Activated CD4-positive, alpha-beta T cell treated with anti-CD3 and anti-CD28 coated beads, Interleukin-2, amount 10 ng/mL, durations not matched to agents 7 days and 5 days (primary cell): ENCODE data around the gene CPA5. TPM values are rescaled to one million over a fixed set of nuclear protein-coding genes. Genes with fewer than 3 reads are reported as not detected.
A peak's percentile ranks its signal among the peaks of the same experiment; 100 is the strongest.

Source experiments
- CTCF ChIA-PET: fragments of 350-600 bp; sonication (Branson Sonifier 250); formaldehyde crosslinking; loops from one replicate; lab custom pipeline; 2021; ENCODE audit warnings: antibody characterized with exemption; lab: Charles Lee
- POLR2A ChIA-PET: fragments of 350-600 bp; sonication (Branson Sonifier 250); formaldehyde crosslinking; loops from one replicate; lab custom pipeline; 2021; ENCODE audit warnings: antibody characterized with exemption; lab: Charles Lee
- DNase-seq: peaks from one replicate; pipeline ENCODE4 v3.0.0-alpha.2; 2020
- H3K27ac Mint-ChIP-seq: one replicate; pipeline ENCODE4 v1.8.0; 2021; ENCODE audit warnings: mild to moderate bottlenecking, moderate library complexity, mixed read lengths
- H3K27me3 Mint-ChIP-seq: one replicate; pipeline ENCODE4 v1.8.0; 2021; ENCODE audit warnings: mixed read lengths
- H3K36me3 Mint-ChIP-seq: one replicate; pipeline ENCODE4 v1.8.0; 2021; ENCODE audit warnings: low read depth, mixed read lengths
- H3K4me1 Mint-ChIP-seq: one replicate; pipeline ENCODE4 v1.8.0; 2021; ENCODE audit warnings: mixed read lengths
- H3K4me3 Mint-ChIP-seq: one replicate; pipeline ENCODE4 v1.8.0; 2021; ENCODE audit warnings: mild to moderate bottlenecking, moderate library complexity, mixed read lengths
- H3K9me3 Mint-ChIP-seq: one replicate; pipeline ENCODE4 v1.8.0; 2021; ENCODE audit warnings: mixed read lengths
- total RNA-seq, 2 experiments: library from RNA; stranded (reverse); gene quantifications; one replicate each; pipeline ENCODE4 v1.2.3, GENCODE V29; 2021

CPA5 gene, protein sequence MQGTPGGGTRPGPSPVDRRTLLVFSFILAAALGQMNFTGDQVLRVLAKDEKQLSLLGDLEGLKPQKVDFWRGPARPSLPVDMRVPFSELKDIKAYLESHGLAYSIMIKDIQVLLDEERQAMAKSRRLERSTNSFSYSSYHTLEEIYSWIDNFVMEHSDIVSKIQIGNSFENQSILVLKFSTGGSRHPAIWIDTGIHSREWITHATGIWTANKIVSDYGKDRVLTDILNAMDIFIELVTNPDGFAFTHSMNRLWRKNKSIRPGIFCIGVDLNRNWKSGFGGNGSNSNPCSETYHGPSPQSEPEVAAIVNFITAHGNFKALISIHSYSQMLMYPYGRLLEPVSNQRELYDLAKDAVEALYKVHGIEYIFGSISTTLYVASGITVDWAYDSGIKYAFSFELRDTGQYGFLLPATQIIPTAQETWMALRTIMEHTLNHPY
- not detected for total RNA-seq

DNA sequence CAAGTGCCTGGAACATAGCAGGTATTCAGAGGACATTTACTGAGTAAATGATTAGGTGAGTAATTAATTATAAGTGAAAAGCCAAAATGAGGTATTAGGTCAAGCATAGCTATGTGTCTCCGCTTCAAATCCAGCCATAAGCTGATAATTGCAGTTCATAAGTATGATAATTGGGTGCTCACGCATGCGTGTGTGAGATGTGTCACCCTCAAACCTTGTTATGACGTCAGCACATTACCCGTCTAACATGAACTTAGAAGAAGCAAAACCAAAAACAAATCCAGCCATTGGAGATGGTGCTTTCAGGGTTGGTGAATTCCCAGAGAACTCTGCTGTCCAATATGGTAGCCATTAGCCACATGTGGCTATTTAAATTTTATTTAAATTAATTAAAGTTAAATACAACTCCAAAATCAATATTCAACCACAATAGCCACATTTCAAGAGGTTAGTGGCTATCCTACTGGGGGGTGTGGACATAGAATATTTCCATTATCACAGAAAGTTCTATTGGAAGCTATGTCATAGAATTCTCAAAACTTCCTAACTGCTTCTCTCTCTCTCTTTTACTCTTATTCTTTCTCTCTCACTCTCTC lies at the start of gene CPA5:
CPA5 (plus strand) TSS at position 546 of the 596 bp plus-strand sequence. CDS start 1,670 bp downstream, outside the sequence.
- H3K9me3 Mint-ChIP-seq: peaks cover 2% of the 10 kb centered on the region
- no peak for DNase-seq
- H3K27ac Mint-ChIP-seq: no peak within 1 kb of the TSS
- no peaks in the 10 kb centered on the region for H3K36me3 Mint-ChIP-seq
- no peaks in the 10 kb centered on the region for H3K4me1 Mint-ChIP-seq
- no peak within 1 kb of the TSS for H3K4me3 Mint-ChIP-seq
- ChIA-PET POLR2A (no interaction called here), CTCF (interaction anchor here (1.5 to 1.7 kb wide), 2 partner anchors 12 to 19 kb away, joined by 3 to 5 read pairs; no protein-coding TSS in a partner anchor)
- peaks cover 1% of the 10 kb centered on the region for H3K27me3 Mint-ChIP-seq

GRCh38 chr7:130296221-130296951 lies 48.2 kb upstream of the CPA5 start:
- H3K9me3 Mint-ChIP-seq: peaks cover 7% of the 10 kb centered on the region
- CTCF ChIA-PET: interaction anchor here (1.4 to 1.5 kb wide), 2 partner anchors 9 to 156 kb away, joined by 3 read pairs; no protein-coding TSS in a partner anchor
- no peak for DNase-seq
- H3K27ac Mint-ChIP-seq: peak overlapping the region; percentile 25
- no peaks in the 10 kb centered on the region for H3K36me3 Mint-ChIP-seq
- POLR2A ChIA-PET: no interaction called here
- no peaks in the 10 kb centered on the region for H3K4me1 Mint-ChIP-seq
- no peaks in the 10 kb centered on the region for H3K27me3 Mint-ChIP-seq
- no peak overlapping the region for H3K4me3 Mint-ChIP-seq

DNA sequence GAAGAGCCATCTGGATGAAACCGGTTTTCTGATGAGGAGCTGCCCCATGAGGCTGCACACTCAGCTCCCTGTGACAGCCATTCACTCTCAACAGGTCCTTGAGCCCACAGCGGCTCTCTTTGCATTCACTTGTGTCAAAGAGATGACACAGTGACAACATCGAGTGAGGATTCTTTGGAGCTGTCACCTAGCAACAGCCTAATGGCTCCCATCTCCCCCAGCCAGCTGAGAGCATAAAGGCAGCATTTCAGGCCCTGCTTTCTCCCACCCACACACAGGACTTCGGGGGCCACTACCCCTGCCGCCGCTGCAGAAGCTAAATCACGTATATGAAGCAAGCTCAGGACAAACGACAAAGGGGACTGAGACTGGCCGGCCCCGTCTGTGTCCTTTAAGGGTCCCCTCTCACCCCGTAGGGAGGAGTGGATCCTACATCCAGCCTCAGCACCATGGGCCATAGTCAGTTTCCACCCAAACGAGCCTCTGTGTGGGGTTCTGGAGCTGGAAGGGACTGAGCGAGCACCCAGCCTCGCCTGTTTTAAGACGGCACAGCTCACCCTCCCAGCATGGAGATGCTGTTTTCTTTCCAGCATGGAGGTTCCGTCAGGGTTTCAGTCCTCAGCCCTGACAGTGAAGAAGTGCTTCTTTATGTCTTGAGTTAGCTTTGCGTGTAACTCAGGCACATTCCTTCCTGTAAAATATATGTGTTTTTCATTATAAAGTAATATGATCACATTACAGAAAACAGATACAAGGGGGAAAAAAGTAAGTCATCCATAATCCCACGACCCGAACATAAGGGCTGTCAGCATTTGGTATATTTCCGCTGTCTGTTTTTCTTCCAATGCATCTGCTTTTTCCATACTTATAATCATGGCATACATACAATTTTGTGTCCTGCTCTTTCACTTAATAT lies 46.7 kb upstream of the CPA5 start:
- H3K4me1 Mint-ChIP-seq: no peaks in the 10 kb centered on the region
- H3K27me3 Mint-ChIP-seq: no peaks in the 10 kb centered on the region
- H3K4me3 Mint-ChIP-seq: no peak overlapping the region
- DNase-seq: no peak
- POLR2A ChIA-PET: no interaction called here
- no peaks in the 10 kb centered on the region for H3K36me3 Mint-ChIP-seq
- H3K9me3 Mint-ChIP-seq: peaks cover 7% of the 10 kb centered on the region
- H3K27ac Mint-ChIP-seq: no peak overlapping the region
- CTCF ChIA-PET: interaction anchor here (1.5 kb wide), 1 partner anchor 10 kb away, joined by 3 read pairs; no protein-coding TSS in a partner anchor

DNA sequence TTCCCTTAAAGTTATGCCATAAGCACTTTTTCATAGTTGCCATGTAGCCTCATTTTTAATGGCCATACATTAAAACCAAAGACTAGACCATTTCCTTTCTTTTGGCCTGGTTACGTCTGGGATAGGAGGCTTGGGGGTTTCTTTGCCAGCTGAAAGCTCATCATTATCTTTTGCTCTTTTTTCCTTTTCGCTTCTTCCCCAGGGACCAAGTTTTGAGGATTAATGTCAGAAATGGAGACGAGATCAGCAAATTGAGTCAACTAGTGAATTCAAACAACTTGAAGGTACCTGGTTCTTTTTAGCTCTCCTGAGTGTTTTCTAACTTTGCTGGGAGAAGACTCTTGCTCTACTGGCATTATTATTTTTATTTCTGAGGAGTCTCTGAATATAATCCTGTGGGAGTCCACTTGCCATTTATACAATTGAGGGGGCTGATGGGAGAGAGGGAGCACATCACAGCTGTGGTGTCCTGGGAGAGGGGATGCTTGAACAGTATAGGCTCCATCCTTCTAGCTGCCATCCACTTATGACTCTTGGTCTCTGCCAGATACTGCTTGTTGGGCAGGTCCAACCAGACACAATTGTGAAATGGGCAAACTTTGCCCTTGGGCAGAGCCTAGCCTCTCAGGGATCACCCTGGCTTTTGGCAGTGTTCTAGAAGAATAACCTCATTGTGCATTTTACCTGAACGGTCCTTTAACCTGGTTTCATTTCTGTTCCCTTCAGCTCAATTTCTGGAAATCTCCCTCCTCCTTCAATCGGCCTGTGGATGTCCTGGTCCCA lies 45.9 kb upstream of the CPA5 start:
- Mint-ChIP-seq H3K4me1 (no peaks in the 10 kb centered on the region), H3K27ac (no peak overlapping the region), H3K4me3 (no peak overlapping the region), H3K36me3 (no peaks in the 10 kb centered on the region), H3K9me3 (peaks cover 5% of the 10 kb centered on the region), H3K27me3 (no peaks in the 10 kb centered on the region)
- POLR2A ChIA-PET: no interaction called here
- DNase-seq: no peak
- CTCF ChIA-PET: no interaction called here

DNA sequence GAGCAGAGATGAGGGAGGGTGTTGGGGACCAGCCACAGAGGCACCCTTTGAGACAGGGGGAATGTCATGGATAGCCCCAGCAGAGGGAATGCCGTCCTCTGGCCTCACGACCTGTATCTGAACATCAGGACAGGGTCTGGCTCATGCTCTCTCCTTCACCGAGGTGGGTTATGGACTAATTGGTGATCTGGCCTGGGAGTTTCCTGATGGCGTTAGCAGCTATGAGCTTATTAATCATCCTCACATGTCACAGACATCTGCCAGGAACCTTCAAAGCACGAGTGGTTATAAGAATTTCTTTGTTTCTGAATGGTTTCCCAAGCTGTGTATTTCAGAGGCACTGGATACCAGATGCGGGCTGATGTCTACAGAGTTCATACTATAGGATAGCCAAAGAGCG lies 44.8 kb upstream of the CPA5 start:
- no peak overlapping the region for H3K4me3 Mint-ChIP-seq
- no peaks in the 10 kb centered on the region for H3K36me3 Mint-ChIP-seq
- ChIA-PET POLR2A (no interaction called here), CTCF (no interaction called here)
- H3K27ac Mint-ChIP-seq: no peak overlapping the region
- no peaks in the 10 kb centered on the region for H3K27me3 Mint-ChIP-seq
- no peak for DNase-seq
- H3K4me1 Mint-ChIP-seq: no peaks in the 10 kb centered on the region
- H3K9me3 Mint-ChIP-seq: peaks cover 3% of the 10 kb centered on the region

DNA sequence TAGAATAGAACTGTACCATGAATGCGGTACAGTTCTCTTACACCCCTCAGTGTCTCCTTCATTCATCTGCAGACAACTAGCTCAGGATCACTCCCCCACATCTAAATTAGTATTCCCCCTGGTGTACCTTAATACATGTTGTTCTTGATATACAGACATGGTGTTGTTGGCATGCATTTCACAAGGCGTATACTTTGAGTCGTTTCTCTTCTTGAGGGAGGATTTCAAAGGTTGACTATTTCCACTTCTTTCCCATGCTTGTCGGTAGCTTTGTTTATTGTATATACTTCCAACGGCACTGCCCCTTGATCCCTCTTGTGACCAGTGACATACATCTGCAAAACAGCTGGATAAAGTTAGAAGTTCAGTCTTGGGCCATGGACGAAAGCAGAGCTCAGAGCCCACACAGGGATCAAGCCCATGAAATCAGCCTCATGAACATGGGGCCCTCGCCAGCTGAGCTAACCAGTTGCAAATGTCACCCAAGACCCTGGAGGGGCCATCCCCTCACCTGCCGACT lies 43.1 kb upstream of the CPA5 start:
- Mint-ChIP-seq H3K4me3 (no peak overlapping the region), H3K4me1 (no peaks in the 10 kb centered on the region), H3K36me3 (no peaks in the 10 kb centered on the region), H3K27me3 (no peaks in the 10 kb centered on the region), H3K27ac (no peak overlapping the region), H3K9me3 (no peaks in the 10 kb centered on the region)
- CTCF ChIA-PET: interaction anchor here (1.8 kb wide), 1 partner anchor 8 kb away, joined by 3 read pairs; the partner anchor contains the start of gene CPA4
- no peak for DNase-seq
- POLR2A ChIA-PET: no interaction called here

DNA sequence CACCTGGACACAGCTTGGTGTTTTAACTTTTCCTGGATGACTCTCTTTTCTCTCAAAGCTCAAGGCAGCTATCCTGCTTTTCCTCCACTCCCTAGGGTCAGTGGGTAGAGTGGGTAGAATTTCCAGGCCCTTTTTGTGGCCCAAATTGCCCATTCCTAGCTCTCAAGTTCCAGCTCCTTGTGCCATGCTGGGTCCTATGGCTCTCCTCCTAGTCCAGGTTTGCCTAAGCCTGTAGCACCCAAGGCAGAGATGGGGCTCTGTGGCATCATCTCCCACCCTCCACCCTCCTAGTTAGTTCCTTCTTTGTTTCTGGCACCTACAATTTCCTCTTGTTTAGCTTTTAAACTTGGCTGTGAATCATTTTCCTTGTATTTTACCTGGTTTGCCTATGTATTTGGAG lies 42.0 kb upstream of the CPA5 start:
- H3K36me3 Mint-ChIP-seq: no peaks in the 10 kb centered on the region
- H3K27ac Mint-ChIP-seq: no peak overlapping the region
- no peaks in the 10 kb centered on the region for H3K9me3 Mint-ChIP-seq
- ChIA-PET POLR2A (no interaction called here), CTCF (interaction anchor here (0.6 to 1.8 kb wide), 3 partner anchors 9 to 200 kb away, joined by 3 read pairs; partner anchors contain the start of gene CPA4)
- H3K4me1 Mint-ChIP-seq: no peaks in the 10 kb centered on the region
- no peak for DNase-seq
- no peak overlapping the region for H3K4me3 Mint-ChIP-seq
- no peaks in the 10 kb centered on the region for H3K27me3 Mint-ChIP-seq

- no peaks in the 10 kb centered on the region for H3K4me1 Mint-ChIP-seq
- no peak overlapping the region for H3K4me3 Mint-ChIP-seq
- ChIA-PET CTCF (interaction anchor here (0.6 to 0.9 kb wide), 2 partner anchors 20 to 200 kb away, joined by 3 read pairs; no protein-coding TSS in a partner anchor), POLR2A (no interaction called here)
- H3K27me3 Mint-ChIP-seq: no peaks in the 10 kb centered on the region
- no peaks in the 10 kb centered on the region for H3K36me3 Mint-ChIP-seq
- no peak overlapping the region for H3K27ac Mint-ChIP-seq
- DNase-seq: no peak
- no peaks in the 10 kb centered on the region for H3K9me3 Mint-ChIP-seq
Measured at GRCh38 chr7:130303127-130303526, 41.5 kb upstream of the CPA5 start.

DNA sequence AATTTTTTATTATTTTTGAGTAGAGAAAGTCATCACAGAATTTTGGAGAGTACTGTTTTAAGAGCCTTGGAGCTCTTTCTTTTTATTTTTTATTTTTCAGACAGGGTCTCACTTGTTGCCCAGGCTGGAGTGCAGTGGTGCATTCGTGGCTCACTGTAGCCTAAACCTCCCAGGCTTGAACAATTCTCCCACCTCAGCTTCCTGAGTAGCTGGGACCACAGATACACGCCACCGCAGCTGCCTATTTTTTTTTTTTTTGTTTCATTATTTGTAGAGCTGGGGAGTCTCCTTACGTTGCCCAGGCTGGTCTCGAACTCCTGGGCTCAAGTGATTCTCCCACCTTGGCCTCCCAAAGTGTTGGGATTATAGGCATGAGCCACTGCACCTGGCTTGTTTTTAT lies 41.1 kb upstream of the CPA5 start:
- Mint-ChIP-seq H3K36me3 (no peaks in the 10 kb centered on the region), H3K27ac (no peak overlapping the region), H3K9me3 (no peaks in the 10 kb centered on the region), H3K4me1 (no peaks in the 10 kb centered on the region), H3K4me3 (no peak overlapping the region), H3K27me3 (no peaks in the 10 kb centered on the region)
- CTCF ChIA-PET: interaction anchor here (0.9 kb wide), 1 partner anchor 20 kb away, joined by 3 read pairs; no protein-coding TSS in a partner anchor
- DNase-seq: no peak
- POLR2A ChIA-PET: no interaction called here

DNA sequence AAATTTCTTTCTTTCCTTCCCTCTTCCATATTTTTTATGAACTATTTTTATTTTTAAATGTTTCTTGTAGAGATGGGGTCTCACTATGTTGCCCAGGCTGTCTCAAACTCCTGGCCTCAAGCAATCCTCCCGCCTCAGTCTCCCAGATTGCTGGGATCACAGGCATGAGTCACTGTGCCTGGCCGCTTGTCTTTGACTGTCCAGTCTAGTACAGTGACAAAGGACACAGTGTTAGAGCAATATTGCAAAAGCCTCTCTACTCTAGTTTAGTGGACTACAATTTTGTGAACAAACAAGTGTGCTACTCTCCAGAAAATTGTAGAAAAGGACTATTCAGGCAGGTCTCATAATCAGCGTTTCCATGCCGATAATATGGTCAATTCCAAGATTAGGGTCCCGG lies 40.6 kb upstream of the CPA5 start:
- CTCF ChIA-PET: interaction anchor here (0.5 kb wide), 1 partner anchor 354 kb away, joined by 3 read pairs; no protein-coding TSS in a partner anchor
- POLR2A ChIA-PET: no interaction called here
- Mint-ChIP-seq H3K27ac (no peak overlapping the region), H3K4me1 (no peaks in the 10 kb centered on the region), H3K4me3 (no peak overlapping the region), H3K9me3 (no peaks in the 10 kb centered on the region), H3K27me3 (no peaks in the 10 kb centered on the region), H3K36me3 (no peaks in the 10 kb centered on the region)
- no peak for DNase-seq

DNA sequence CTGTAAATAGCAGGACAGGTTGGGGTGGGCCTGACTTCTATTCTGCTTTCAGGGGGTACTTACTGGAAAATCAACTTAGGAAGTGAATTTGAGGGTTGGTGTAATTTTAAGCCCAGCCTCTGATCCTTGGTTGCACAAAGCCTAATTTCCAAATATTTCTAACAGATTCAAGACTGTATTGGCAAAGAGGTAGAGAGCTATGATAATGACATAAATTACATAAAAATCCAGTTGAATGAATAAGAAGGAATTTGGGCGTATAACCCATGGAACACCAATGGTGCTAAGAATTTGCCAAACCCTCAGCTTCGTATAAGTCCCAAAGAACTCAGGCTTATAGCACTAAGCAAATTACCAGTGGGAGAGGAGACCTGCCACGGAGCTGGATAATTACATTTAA lies 39.7 kb upstream of the CPA5 start:
- no peak for DNase-seq
- CTCF ChIA-PET: interaction anchor here (1.1 kb wide), 1 partner anchor 17 kb away, joined by 3 read pairs; no protein-coding TSS in a partner anchor
- POLR2A ChIA-PET: no interaction called here
- no peaks in the 10 kb centered on the region for H3K27me3 Mint-ChIP-seq
- H3K4me3 Mint-ChIP-seq: no peak overlapping the region
- no peak overlapping the region for H3K27ac Mint-ChIP-seq
- no peaks in the 10 kb centered on the region for H3K4me1 Mint-ChIP-seq
- no peaks in the 10 kb centered on the region for H3K36me3 Mint-ChIP-seq
- H3K9me3 Mint-ChIP-seq: no peaks in the 10 kb centered on the region
